K562 (cell line): ENCODE results near the gene CEBPE. TPM values are rescaled to one million over a fixed set of nuclear protein-coding genes. Genes with fewer than 3 reads are reported as not detected.

Source experiments
- AFF1 ChIP-seq, 2 experiments: fragments of 450-650 bp; IDR thresholded peaks; 2 replicates each; pipeline ENCODE4 v1.6.1; 2018; ENCODE audit warnings: mild to moderate bottlenecking in 2 of 2, low read depth in 1 of 2; ENCODE audit not compliant: partially characterized antibody in 2 of 2
- AFF4 ChIP-seq: sonication (generic); formaldehyde crosslinking; IDR thresholded peaks from 2 replicates; pipeline ENCODE4 v1.8.0; 2023; ENCODE audit warnings: mild to moderate bottlenecking, missing genetic modification reagents
- GATAD2A ChIP-seq: fragments of 450-650 bp; IDR thresholded peaks from 2 replicates; pipeline ENCODE4 v1.6.1; 2017
- ILF3 ChIP-seq: fragments of 450-650 bp; IDR thresholded peaks from 2 replicates; pipeline ENCODE4 v1.6.1; 2018; ENCODE audit warnings: antibody characterized with exemption, mild to moderate bottlenecking, moderate library complexity, borderline replicate concordance
- MEF2D ChIP-seq: conservative IDR thresholded peaks from 2 replicates; pipeline ENCODE4 v1.6.1; 2016; ENCODE audit warnings: low read depth, missing genetic modification characterization, missing compliant biosample characterization
- ZBTB7A ChIP-seq: IDR thresholded peaks from 2 replicates; pipeline ENCODE4 v1.6.1; 2011; ENCODE audit warnings: low read depth, mild to moderate bottlenecking, low read length, moderate library complexity, borderline replicate concordance; ENCODE audit not compliant: control insufficient read depth
- ZFX ChIP-seq: sonication (generic); formaldehyde crosslinking; IDR thresholded peaks from 2 replicates; pipeline ENCODE4 v1.8.0; 2022; ENCODE audit warnings: mild to moderate bottlenecking, missing genetic modification reagents, moderate library complexity
- ZNF23 ChIP-seq: fragments of 250-450 bp; sonication (Bioruptor Pico); IDR thresholded peaks from 2 replicates; pipeline ENCODE4 v1.4.0; 2020; ENCODE audit warnings: mild to moderate bottlenecking
- ZNF696 ChIP-seq: fragments of 250-450 bp; sonication (Bioruptor Pico); conservative IDR thresholded peaks from 2 replicates; pipeline ENCODE4 v1.4.0; 2020; ENCODE audit warnings: mild to moderate bottlenecking, moderate library complexity
- ZNF717 ChIP-seq: fragments of 250-450 bp; sonication (Bioruptor Pico); IDR thresholded peaks from 2 replicates; pipeline ENCODE4 v1.5.0; 2021
- polyA plus RNA-seq, 8 experiments: library from polyadenylated mRNA; depleted of rRNA in 4 of 8; stranded (reverse) in 5 of 8; unstranded in 3 of 8; fragments of >200 nt; fragmentation: Nextera tagmentation in 2 of 8; fragmentation: Illumina TruSeq in 1 of 8; extraction: Ambion mirVana in 2 of 8; extraction: Trizol in 1 of 8; gene quantifications; 2 replicates each; pipeline versions ENCODE4 v1.2.1 to v1.2.3, GENCODE V29; 2011 to 2014; ENCODE audit warnings: inconsistent platforms in 1 of 8, missing spikeins in 1 of 8
- total RNA-seq, 7 experiments: library from RNA; depleted of rRNA in 6 of 7; stranded (reverse); fragments of >200 nt in 6 of 7; fragmentation: Illumina TruSeq in 2 of 7; extraction: Trizol in 2 of 7; gene quantifications; 2 replicates each; pipeline versions ENCODE4 v1.2.1 to v1.2.3, GENCODE V29; 2011 to 2021; ENCODE audit warnings: low replicate concordance in 1 of 7
- TF ChIP-seq, protein P1 (sequence below): fragments of 250-450 bp; sonication (Bioruptor Pico); IDR thresholded peaks from 2 replicates; pipeline ENCODE4 v1.4.0; 2020
- TF ChIP-seq, protein P2 (sequence below), 3 experiments: IDR thresholded peaks in 2 of 3; conservative IDR thresholded peaks in 1 of 3; 2 replicates each; pipeline ENCODE4 v1.5.1; 2011 to 2012; ENCODE audit warnings: low read length in 3 of 3, mild to moderate bottlenecking in 3 of 3, control low read depth in 2 of 3, improper control_type of control experiment in 1 of 3, inconsistent platforms in 1 of 3, low read depth in 1 of 3, mixed read lengths in 1 of 3, moderate library complexity in 1 of 3; ENCODE audit not compliant: insufficient read depth in 2 of 3

CEBPE gene
- total and polyA plus RNA-seq, 9 of the 15 experiments (the other 6 are each of a cell fraction or from before 2014, with no cell fraction given), result 0.09 to 0.15 (median 0.13) TPM; not detected in 6

GRCh38 chr14:23164250-23164649, 45.2 kb upstream of the CEBPE start (continued):
- no peak for TF ChIP-seq AFF1 (IDR thresholded peaks at IDR 0.05; ENCODE audit: low read depth in 1 of 2, partially characterized antibody in 2 of 2)
- no peak for TF ChIP-seq ZNF717 (CRISPR knock-in tag)
- peak; percentile 69; the same call in 1 of the 2 replicates for TF ChIP-seq GATAD2A
- TF ChIP-seq, protein P1, sequence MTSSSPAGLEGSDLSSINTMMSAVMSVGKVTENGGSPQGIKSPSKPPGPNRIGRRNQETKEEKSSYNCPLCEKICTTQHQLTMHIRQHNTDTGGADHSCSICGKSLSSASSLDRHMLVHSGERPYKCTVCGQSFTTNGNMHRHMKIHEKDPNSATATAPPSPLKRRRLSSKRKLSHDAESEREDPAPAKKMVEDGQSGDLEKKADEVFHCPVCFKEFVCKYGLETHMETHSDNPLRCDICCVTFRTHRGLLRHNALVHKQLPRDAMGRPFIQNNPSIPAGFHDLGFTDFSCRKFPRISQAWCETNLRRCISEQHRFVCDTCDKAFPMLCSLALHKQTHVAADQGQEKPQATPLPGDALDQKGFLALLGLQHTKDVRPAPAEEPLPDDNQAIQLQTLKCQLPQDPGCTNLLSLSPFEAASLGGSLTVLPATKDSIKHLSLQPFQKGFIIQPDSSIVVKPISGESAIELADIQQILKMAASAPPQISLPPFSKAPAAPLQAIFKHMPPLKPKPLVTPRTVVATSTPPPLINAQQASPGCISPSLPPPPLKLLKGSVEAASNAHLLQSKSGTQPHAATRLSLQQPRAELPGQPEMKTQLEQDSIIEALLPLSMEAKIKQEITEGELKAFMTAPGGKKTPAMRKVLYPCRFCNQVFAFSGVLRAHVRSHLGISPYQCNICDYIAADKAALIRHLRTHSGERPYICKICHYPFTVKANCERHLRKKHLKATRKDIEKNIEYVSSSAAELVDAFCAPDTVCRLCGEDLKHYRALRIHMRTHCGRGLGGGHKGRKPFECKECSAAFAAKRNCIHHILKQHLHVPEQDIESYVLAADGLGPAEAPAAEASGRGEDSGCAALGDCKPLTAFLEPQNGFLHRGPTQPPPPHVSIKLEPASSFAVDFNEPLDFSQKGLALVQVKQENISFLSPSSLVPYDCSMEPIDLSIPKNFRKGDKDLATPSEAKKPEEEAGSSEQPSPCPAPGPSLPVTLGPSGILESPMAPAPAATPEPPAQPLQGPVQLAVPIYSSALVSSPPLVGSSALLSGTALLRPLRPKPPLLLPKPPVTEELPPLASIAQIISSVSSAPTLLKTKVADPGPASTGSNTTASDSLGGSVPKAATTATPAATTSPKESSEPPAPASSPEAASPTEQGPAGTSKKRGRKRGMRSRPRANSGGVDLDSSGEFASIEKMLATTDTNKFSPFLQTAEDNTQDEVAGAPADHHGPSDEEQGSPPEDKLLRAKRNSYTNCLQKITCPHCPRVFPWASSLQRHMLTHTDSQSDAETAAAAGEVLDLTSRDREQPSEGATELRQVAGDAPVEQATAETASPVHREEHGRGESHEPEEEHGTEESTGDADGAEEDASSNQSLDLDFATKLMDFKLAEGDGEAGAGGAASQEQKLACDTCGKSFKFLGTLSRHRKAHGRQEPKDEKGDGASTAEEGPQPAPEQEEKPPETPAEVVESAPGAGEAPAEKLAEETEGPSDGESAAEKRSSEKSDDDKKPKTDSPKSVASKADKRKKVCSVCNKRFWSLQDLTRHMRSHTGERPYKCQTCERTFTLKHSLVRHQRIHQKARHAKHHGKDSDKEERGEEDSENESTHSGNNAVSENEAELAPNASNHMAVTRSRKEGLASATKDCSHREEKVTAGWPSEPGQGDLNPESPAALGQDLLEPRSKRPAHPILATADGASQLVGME (CRISPR knock-in tag), result no peak
- no peak for TF ChIP-seq ZNF23
- TF ChIP-seq AFF4 (CRISPR knock-in tag), result no peak
- no peak for TF ChIP-seq ZBTB7A
- TF ChIP-seq, protein P2, sequence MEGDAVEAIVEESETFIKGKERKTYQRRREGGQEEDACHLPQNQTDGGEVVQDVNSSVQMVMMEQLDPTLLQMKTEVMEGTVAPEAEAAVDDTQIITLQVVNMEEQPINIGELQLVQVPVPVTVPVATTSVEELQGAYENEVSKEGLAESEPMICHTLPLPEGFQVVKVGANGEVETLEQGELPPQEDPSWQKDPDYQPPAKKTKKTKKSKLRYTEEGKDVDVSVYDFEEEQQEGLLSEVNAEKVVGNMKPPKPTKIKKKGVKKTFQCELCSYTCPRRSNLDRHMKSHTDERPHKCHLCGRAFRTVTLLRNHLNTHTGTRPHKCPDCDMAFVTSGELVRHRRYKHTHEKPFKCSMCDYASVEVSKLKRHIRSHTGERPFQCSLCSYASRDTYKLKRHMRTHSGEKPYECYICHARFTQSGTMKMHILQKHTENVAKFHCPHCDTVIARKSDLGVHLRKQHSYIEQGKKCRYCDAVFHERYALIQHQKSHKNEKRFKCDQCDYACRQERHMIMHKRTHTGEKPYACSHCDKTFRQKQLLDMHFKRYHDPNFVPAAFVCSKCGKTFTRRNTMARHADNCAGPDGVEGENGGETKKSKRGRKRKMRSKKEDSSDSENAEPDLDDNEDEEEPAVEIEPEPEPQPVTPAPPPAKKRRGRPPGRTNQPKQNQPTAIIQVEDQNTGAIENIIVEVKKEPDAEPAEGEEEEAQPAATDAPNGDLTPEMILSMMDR (IDR thresholded peaks at IDR 0.05 in 2 of 3, conservative IDR thresholded peaks at IDR 0.05 in 1 of 3; ENCODE audit: insufficient read depth in 2 of 3, low read depth in 1 of 3, low read length in 3 of 3), result no peak
- no peak for TF ChIP-seq MEF2D (tag)
- TF ChIP-seq ZFX (CRISPR knock-in tag), result peak; percentile 69
- no peak for TF ChIP-seq ILF3
- TF ChIP-seq ZNF696 (CRISPR knock-in tag), result no peak
